Measurements from ENCODE around the gene RAB23.

GRCh38 chr6:57248311-57248895 is 26.3 kb upstream of the RAB23 start:
- no peak for TF ChIP-seq CTCF (conservative IDR thresholded peaks at IDR 0.05; ENCODE audit: low read length)
- TF ChIP-seq EZH2phosphoT487 (IDR thresholded peaks at IDR 0.05; ENCODE audit: borderline replicate concordance, low read depth, low read length): no peak
